ENCODE results near the gene TMEM91. TPM values are rescaled to one million over a fixed set of nuclear protein-coding genes. Genes with fewer than 3 reads are reported as not detected.

Gene TMEM91
- total RNA-seq, 1 experiment from 2014 or later = 1.7 TPM

GRCh38 chr19:41431426-41432386, 55.4 kb downstream of the TMEM91 start:
- no peak for DNase-seq (ENCODE audit: low read depth)

GRCh38 chr19:41433171-41433570, 56.8 kb downstream of the TMEM91 start:
- DNase-seq (ENCODE audit: low read depth) = no peak

Other genes with a start within 250 kb of the TMEM91 start
- 0.77 and 5.0 TPM in 2 replicates for gene CYP2S1, start 183.3 kb upstream of the TMEM91 start, total RNA-seq (2014; rRNA removed; shearing (Covaris generic))
- gene AXL, start 157.3 kb upstream of the TMEM91 start, total RNA-seq (2014; rRNA removed; shearing (Covaris generic)) = 170 and 174 TPM in 2 replicates
- 148 and 172 TPM in 2 replicates for gene HNRNPUL1, start 112.2 kb upstream of the TMEM91 start, total RNA-seq (2014; rRNA removed; shearing (Covaris generic))
- 16.0 and 16.9 TPM in 2 replicates for gene CCDC97, start 66.4 kb upstream of the TMEM91 start, total RNA-seq (2014; rRNA removed; shearing (Covaris generic))
- gene TGFB1, start 22.6 kb upstream of the TMEM91 start, total RNA-seq (2014; rRNA removed; shearing (Covaris generic)) = 9.1 and 35.6 TPM in 2 replicates
- 4.9 and 14.8 TPM in 2 replicates for gene B9D2, start 12.4 kb upstream of the TMEM91 start, total RNA-seq (2014; rRNA removed; shearing (Covaris generic))
- 74.3 and 90.0 TPM in 2 replicates for gene EXOSC5, start 20.8 kb downstream of the TMEM91 start, total RNA-seq (2014; rRNA removed; shearing (Covaris generic))
- gene BCKDHA, start 21.3 kb downstream of the TMEM91 start, total RNA-seq (2014; rRNA removed; shearing (Covaris generic)) = 37.2 and 41.4 TPM in 2 replicates
- 0.06 TPM in 1 of 2 replicates, not detected in the other for gene B3GNT8, start 50.8 kb downstream of the TMEM91 start, total RNA-seq (2014; rRNA removed; shearing (Covaris generic))
- 71.5 and 99.0 TPM in 2 replicates for gene DMAC2, start 63.4 kb downstream of the TMEM91 start, total RNA-seq (2014; rRNA removed; shearing (Covaris generic))
- not detected in 2 replicates for gene ERICH4, start 66.6 kb downstream of the TMEM91 start, total RNA-seq (2014; rRNA removed; shearing (Covaris generic))
- 0.12 TPM in 1 of 2 replicates, not detected in the other for gene CEACAM21, start 199.6 kb downstream of the TMEM91 start, total RNA-seq (2014; rRNA removed; shearing (Covaris generic))